Left forelimb (tissue), 1 donor: ENCODE data around the gene EXOC3.

Source experiments
- DNase-seq: peaks from one replicate; pipeline ENCODE4 v3.0.0-alpha.2; 2018; ENCODE audit warnings: low spot score

EXOC3 gene

GRCh38 chr5:407051-407450 lies 35.9 kb upstream of the EXOC3 start:
- no peak for DNase-seq

DNA sequence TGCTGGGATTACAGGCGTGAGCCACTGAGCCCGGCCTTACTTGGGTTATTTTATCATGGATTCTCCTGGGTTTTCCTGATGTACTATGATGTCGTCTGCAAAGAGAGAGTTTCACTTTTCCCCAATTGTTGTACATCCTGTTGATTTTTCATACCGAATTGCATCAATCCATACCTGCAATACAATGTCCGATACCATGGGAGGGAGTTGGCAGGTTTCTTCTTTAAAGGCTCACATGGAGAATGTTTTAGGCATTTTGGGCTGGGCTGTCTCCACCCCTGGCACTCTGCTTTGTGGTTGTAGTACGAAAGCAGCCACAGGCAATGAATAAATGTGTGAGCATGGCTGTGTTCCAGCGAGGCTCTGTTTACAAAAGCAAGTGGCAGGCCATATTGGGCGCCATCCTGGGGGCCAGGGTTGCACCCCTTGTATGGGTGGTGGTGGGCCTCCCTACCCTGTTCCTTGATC lies 35.1 kb upstream of the EXOC3 start:
- DNase-seq = peak; percentile 18

GRCh38 chr5:410911-411517 lies 32.0 kb upstream of the EXOC3 start:
- DNase-seq = no peak

- no peak for DNase-seq
These were observed 31.2 kb upstream of the EXOC3 start for GRCh38 chr5:411728-412127.

- DNase-seq = peak; percentile 89
These were observed 27.7 kb upstream of the EXOC3 start for GRCh38 chr5:414991-415927.

DNA sequence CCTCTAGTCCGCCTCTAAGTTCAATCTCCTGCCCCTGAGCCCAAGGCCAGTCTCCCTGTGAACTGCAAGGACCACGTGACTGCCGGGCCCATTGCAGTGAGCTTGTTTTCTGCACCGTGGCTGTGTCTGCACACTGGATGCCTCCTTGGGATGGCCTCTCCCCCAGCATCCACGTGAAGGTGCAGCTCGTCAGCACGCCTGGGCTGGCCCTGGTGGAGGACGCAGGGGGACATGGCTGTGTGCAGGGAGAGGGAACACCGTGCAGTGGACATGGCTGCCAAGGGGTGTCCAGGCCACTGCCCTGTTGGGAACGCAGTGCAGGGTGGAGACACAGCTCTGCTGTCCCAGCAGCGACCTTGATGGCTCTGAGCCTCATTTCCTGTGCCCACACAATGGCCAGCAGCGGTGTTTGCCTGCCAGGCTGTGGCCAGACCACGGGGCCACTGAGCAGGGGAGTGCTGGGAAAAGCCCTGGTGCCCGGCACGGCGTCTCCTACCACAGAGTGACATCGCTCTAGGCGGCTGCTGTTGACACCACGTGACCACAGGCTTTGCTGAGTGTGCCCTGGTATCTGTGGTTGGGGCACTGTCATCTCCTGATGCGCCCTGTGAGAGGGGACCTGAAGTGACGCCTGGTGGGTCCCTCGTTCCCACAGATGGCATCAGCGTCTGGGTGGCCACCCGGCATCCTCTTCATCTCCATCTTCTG lies 26.9 kb upstream of the EXOC3 start:
- no peak for DNase-seq

GRCh38 chr5:416636-416960 lies 26.4 kb upstream of the EXOC3 start:
- no peak for DNase-seq

DNA sequence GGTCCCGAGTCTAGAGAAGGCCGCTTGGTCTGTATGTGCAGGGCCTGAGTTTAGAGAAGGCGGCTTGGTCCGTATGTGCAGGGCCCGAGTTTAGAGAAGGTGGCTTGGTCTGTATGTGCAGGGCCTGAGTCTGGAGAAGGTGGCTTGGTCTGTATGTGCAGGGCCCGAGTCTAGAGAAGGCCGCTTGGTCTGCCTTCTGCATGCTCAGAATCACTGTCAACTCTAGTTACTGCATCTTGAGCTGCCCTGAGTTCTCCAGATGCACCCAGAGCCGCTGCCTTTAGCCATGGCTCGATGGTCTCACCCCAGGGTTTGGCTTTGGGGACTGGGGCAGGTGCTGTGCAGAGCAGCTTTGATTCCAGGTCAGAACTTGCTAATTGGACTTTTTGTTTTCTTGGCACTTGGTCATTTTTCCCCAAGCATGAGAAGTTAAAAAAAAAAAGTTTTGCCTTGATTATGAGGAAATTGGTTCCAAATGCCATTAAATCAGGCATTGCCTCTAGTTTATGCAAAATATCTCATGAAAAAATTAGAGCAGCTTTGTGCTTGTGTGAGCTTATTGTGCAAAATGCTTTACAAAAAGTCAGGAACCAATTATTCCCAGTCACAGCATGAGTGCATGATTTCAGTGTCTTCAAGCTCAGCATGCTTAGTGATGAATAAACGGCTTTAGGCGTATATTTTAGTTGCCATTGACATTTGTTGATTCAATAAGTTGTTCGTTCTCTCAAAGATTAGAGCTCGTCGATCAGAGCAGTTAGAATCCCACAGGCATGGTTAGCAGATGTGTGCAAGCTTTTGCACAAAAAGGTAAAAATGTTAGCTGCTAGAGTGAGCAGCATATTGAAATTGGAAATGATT lies 25.4 kb upstream of the EXOC3 start:
- no peak for DNase-seq

DNA sequence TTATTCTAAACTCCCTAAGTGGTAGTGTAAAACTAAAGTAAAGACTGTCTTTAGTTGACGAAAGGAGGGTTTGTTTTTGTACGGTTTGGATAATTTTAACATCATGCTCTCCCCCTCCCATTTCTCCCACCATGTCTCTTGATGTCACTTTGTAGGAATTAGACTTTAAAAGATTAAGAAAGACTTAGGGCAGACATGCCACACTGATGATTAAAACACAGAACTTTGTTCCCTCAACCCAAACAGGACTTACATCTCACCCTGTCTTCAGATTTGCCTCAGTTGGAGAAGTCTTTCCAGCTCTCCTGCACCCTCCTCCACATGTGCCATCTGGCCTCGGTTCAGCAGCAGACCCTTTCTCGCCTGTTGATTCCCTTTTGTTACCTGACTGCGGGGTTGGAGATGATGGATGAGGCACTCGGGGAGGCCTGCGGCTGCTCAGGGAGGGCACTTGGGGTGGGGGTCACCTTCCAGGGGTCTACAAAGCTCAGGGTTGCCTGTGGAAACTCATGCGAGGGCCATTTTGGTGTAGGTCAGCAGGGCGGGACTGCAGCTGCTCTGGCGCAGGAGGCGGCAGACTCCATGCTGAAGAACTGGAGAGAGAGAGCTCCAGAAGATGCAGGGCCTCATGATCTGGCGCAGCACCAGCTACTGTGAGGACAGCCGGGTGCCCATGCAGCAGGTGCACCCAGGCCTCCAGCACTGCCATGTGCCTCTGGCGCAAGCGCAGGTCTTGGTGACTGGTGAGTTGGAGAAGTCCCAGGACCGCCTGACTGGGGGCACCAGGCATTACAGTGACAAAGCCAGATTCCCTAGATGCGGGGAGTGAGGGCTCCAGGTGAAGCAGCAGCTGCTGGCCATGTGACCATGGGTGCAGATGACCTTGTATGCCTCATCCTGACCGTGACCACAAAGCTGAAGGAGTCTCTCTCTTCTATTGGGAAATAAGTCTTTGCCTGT lies 24.5 kb upstream of the EXOC3 start:
- DNase-seq = no peak

DNA sequence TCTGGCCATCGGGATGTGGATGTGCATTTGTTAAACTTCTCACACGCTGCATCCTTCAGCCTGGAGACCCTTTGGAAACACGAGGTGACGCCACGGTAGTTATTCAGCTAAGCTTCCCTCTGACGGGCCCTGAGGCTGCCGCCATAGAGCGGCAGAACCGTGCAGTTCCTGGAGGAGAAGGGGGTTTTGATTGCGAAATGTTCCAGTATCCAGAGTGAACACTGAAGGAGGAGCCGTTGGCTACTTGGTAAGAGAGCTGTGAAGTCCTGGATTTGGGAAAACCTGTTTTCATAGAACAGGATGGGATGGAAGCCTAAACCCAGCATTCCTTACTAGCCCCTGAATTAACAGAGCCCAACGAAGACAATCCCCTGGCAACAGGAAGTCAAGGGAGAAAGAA lies 23.0 kb upstream of the EXOC3 start:
- no peak for DNase-seq

DNA sequence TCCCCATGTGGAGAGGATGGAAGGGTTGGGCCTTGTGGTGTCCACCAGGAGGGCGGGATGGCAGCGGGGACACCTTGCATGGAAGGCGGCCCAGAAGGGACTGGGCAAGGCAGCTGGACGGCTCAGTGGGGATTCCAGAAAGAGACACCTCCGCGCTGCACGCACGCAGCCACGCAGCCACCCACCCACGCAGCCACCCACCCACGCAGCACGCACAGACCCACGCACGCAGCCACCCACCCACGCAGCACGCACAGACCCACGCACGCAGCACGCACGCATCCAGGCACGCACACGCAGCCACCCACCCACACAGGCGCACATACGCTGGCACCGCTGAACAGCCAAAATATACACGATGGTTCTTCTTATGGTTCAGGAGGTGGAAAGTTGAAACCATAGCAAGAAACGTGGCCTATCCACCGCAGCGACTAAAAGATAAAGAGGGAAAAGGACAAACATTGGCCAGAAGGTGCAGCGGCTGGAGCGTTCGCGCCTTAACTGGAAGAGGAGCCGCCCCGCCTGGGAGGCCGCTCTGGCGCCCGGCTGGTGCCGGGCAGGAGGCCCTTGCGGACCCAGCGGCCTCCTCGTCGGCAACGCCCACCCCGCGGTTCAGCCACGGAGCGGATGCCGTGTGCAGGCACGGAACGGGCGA lies 22.2 kb upstream of the EXOC3 start:
- DNase-seq = no peak

GRCh38 chr5:421287-421880 lies 21.6 kb upstream of the EXOC3 start:
- no peak for DNase-seq

- DNase-seq = no peak
These were observed 21.1 kb upstream of the EXOC3 start for GRCh38 chr5:421901-422300.

DNA sequence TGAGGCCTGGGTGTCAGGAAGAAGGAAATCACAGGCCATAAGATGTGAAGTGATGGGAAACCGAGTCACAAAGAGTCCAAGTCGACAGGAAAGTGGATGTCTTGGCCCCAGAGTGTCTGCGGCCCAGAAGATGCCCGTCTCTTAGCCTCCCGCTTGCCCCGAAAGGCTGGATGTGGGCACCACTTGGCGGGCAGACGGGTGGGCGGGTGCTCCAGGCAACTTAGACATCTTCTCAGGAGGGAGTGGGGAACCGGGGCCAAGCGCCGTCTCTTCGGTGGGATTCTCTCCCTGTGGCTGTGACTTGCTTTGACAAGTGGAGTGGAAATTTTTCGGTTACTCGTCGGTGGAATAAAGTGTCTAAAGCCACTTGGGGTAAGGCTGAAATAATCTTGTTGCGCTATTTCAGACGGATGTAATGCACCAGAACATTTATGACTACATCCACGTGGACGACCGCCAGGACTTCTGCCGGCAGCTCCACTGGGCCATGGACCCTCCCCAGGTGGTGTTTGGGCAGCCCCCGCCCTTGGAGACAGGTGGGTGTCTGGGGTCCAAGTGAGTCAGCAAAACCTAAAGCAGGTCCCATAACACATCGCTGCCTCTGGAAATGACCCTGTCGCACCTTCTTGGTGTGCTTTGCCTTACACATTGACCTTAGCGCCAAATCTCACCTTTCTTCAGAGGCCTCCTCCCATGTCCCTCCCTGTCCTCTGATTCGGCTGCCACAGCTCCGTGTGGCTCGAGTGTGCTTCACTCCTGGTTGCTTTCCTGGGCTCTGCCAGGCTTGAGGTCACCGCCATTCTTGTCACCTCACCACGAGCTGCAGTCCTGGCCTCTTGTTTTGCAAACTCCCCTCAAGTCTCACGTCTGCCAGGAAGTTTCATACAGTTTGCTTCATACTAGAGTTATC lies 20.4 kb upstream of the EXOC3 start:
- no peak for DNase-seq

GRCh38 chr5:423233-423565 lies 19.8 kb upstream of the EXOC3 start:
- no peak for DNase-seq

DNA sequence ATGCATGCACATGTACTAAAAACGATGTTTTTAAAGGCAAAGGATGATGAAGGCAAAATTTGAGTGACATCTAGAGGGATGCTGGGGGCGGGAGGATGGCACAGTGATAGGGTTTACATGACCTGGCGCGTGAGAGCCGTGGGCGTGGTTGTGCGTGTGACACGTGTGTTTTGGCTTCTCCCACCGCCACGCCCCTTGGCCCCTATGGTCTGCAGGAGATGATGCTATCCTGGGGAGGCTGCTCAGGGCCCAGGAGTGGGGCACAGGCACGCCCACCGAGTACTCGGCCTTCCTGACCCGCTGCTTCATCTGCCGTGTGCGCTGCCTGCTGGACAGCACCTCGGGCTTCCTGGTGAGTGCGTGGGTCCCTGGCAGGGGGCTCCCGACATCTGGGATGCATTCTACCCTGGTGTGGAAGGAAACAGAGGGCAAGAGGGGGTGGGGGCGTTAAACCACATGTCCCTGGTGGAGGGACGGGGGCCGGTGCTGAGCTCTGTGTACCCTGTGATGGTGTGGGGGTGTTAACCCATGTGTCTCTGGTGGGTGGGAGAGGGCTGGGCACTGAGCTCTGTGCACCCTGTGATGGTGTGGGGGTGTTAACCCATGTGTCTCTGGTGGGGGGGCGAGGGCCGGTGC lies 19.2 kb upstream of the EXOC3 start:
- no peak for DNase-seq

- DNase-seq = no peak
These were observed 18.5 kb upstream of the EXOC3 start for GRCh38 chr5:424301-425110.

- DNase-seq = no peak
These were observed 17.3 kb upstream of the EXOC3 start for GRCh38 chr5:425714-426113.
